Endothelial cell of umbilical vein (primary cell): ENCODE results near the gene BICD2.

Experiments
- CTCF ChIP-seq, 2 donors: IDR thresholded peaks; 1 replicate in 1 of 2; 2 replicates in 1 of 2; pipeline ENCODE4 v1.5.1; 2011; ENCODE audit warnings: low read length in 2 of 2, mild to moderate bottlenecking in 2 of 2, moderate library complexity in 2 of 2, control low read depth in 1 of 2, inconsistent platforms in 1 of 2, low read depth in 1 of 2; ENCODE audit not compliant: insufficient read depth in 1 of 2; ENCODE audit errors: extremely low read depth in 1 of 2
- MAX ChIP-seq: IDR thresholded peaks from 2 replicates; pipeline ENCODE4 v1.6.1; 2011; ENCODE audit not compliant: insufficient read depth, insufficient read length
- POLR2AphosphoS5 ChIP-seq: IDR thresholded peaks from 2 replicates; pipeline ENCODE4 v1.6.1; 2012; ENCODE audit warnings: low read depth, mild to moderate bottlenecking, control low read depth, low read length, moderate library complexity; ENCODE audit not compliant: insufficient read depth

DNA sequence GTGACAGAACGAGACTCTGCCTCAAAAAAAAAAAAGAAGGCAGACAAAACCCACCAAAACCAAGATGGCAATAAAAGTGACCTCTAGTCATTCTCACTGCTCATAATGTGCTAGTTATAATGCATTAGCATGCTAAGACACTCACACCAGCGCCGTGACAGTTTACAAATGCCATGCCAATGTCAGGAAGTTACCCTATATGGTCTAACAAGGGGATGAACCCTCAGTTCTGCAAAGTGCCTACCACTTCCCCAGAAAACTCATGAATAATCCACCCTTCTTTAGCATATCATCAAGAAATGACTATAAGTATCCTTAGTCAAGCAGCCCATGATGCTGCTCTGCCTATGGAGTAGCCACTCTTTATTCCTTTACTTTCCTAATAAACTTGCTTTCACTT is 4.7 kb upstream of the BICD2 start:
- TF ChIP-seq CTCF (IDR thresholded peaks at IDR 0.05; ENCODE audit: extremely low read depth in 1 of 2, insufficient read depth in 1 of 2, low read depth in 1 of 2, low read length in 2 of 2) (no peak), POLR2AphosphoS5 (no peak), MAX (no peak)
